BJ (cell line): ENCODE data around the gene NNAT. TPM values are rescaled to one million over a fixed set of nuclear protein-coding genes. Genes with fewer than 3 reads are reported as not detected.

Experiments
- CTCF ChIA-PET: fragments of 350-600 bp; formaldehyde crosslinking; extraction: SDS; loops from one replicate; lab custom pipeline; 2021; ENCODE audit warnings: antibody characterized with exemption, inconsistent platforms; lab: Yijun Ruan, JAX
- POLR2A ChIA-PET: fragments of 300-600 bp; sonication (Branson Sonifier 250); formaldehyde crosslinking; extraction: SDS; loops from one replicate; lab custom pipeline; 2021; ENCODE audit warnings: antibody characterized with exemption; lab: Charles Lee
- DNase-seq: peaks from one replicate; pipeline ENCODE4 v3.0.0-alpha.2; 2011; ENCODE audit warnings: low read depth
- H3K27me3 ChIP-seq: 2 replicates; pipeline ENCODE4 v1.6.0; 2011; ENCODE audit warnings: low read length; ENCODE audit not compliant: control insufficient read depth, insufficient read depth
- H3K36me3 ChIP-seq: 2 replicates; pipeline ENCODE4 v1.5.1; 2011; ENCODE audit warnings: low read length; ENCODE audit not compliant: control insufficient read depth, insufficient read depth
- H3K4me3 ChIP-seq: 2 replicates; pipeline ENCODE4 v1.5.1; 2011; ENCODE audit warnings: low read depth, mild to moderate bottlenecking, control low read depth, low read length
- CTCF ChIP-seq: IDR thresholded peaks from 2 replicates; pipeline ENCODE4 v1.5.1; 2011; ENCODE audit warnings: low read depth, mild to moderate bottlenecking, control low read depth, inconsistent platforms, low read length, moderate library complexity; ENCODE audit not compliant: insufficient read depth
- polyA plus RNA-seq: library from polyadenylated mRNA; depleted of rRNA; stranded (reverse); fragments of >200 nt; gene quantifications from 2 replicates; pipeline ENCODE4 v1.2.3, GENCODE V29; 2011

NNAT gene
- polyA plus RNA-seq, 1 experiment, result not detected

DNA sequence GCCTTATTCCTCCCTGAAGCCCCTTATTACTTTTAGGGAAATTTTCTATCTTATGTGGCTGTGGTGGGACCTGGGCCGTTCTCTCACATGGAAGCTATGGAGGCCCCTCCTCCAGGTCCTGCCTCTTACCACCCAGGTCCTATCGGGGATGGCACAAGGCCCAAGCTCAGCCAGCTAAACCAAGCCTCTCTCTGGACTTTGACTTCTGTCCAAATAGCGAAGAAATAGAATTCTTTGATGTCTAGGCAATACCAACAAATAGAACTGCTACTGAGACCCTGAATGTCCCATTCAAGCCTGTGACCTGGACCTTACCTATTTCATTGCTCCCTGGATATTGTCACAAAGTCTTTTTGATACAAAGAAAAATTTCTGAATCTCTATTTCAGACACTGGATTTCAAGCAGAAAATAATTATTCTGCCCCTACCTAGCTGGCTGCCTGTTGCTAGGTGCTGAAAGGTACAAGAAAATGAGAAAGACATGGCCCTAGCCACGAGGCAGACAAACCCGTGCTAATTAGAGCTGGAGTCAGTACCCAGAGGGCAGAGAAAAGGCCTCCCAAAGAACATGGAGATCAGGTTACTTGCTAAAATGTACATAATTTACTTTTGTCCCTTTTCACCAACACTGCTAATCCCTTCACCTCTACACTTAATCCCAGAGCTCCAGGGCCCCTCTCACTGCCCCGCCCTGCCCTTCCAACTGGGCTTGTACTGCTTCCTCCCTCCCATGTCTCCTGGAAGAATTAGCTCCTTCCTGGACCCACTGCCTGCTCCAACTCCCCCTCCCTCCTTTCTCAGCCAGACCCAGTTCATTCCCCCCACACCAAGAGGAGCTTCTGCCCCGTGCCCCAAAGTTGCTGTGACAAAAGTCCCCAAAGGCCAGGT is 15.5 kb upstream of the NNAT start:
- H3K27me3 ChIP-seq, result no peaks in the 10 kb centered on the region
- no peak for TF ChIP-seq CTCF
- H3K36me3 ChIP-seq, result peaks cover 7% of the 10 kb centered on the region
- CTCF ChIA-PET, result interaction anchor here (1.1 to 1.8 kb wide), 3 partner anchors 10 to 229 kb away, joined by 3 to 6 read pairs (median 3); no protein-coding TSS in a partner anchor
- DNase-seq, result no peak
- POLR2A ChIA-PET, result no interaction called here
- H3K4me3 ChIP-seq, result no peak overlapping the region

GRCh38 chr20:37506152-37506725 is 14.8 kb upstream of the NNAT start:
- ChIA-PET POLR2A (no interaction called here), CTCF (interaction anchor here (1.6 to 1.8 kb wide), 2 partner anchors 11 to 22 kb away, joined by 3 to 6 read pairs; no protein-coding TSS in a partner anchor)
- DNase-seq, result no peak
- Histone ChIP-seq H3K27me3 (no peaks in the 10 kb centered on the region), H3K4me3 (no peak overlapping the region), H3K36me3 (peaks cover 9% of the 10 kb centered on the region)
- no peak for TF ChIP-seq CTCF

GRCh38 chr20:37510226-37510625 is 10.8 kb upstream of the NNAT start:
- no peak for TF ChIP-seq CTCF
- ChIA-PET POLR2A (no interaction called here), CTCF (interaction anchor here (1.6 kb wide), 1 partner anchor 8 kb away, joined by 3 read pairs; no protein-coding TSS in a partner anchor)
- no peaks in the 10 kb centered on the region for H3K27me3 ChIP-seq
- peaks cover 15% of the 10 kb centered on the region for H3K36me3 ChIP-seq
- no peak for DNase-seq
- H3K4me3 ChIP-seq, result no peak overlapping the region

- CTCF ChIA-PET, result interaction anchor here (1.3 kb wide), 2 partner anchors 16 to 23 kb away, joined by 3 to 5 read pairs; partner anchors contain the start of gene BLCAP
- Histone ChIP-seq H3K36me3 (peaks cover 16% of the 10 kb centered on the region), H3K4me3 (no peak overlapping the region), H3K27me3 (no peaks in the 10 kb centered on the region)
- TF ChIP-seq CTCF, result no peak
- peak; percentile 79 for DNase-seq
- POLR2A ChIA-PET, result interaction anchor here (0.6 kb wide), 1 partner anchor 200 kb away, joined by 3 read pairs; no protein-coding TSS in a partner anchor
Measured at GRCh38 chr20:37511610-37512275, 9.3 kb upstream of the NNAT start.
